ENCODE results near the gene LGALS4.

DNA sequence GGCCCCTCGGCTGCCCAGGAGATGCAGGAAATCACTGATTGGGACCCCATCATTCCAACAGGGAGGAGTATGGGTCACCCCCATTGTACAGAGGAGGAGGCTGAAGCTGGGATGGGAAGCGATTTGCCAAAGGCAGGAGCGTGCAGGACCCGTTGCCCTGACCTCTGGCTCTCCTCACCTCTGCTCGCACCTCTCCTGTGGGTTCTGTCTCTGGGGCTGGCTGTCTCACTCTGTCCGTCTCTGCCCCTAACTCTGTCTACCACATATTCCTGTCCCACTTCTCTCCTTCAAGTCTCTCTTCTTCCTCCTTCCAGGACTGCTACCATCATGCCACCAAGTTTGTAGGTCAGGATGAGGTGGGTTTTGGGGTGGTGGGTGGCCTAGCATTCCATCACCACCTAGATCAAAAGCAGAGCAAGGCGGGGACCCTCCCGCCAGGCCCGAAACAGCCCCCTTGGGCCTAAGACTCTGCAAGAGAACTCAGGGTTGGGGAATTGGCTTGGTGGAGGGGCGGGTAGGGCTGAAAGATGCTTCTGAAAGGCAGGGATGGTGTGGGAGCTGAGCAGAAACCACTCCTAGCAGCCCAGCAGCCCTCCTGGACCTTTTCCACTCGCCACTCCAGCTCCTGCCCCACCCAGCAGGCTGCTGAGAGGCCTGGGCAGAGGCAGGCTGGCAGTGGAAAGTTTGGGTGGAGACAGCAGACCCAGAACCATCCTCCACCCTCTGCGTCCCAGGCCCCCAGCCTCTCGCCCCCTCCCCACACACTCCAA lies 38.4 kb downstream of the LGALS4 start:
- TF ChIP-seq, protein P1, sequence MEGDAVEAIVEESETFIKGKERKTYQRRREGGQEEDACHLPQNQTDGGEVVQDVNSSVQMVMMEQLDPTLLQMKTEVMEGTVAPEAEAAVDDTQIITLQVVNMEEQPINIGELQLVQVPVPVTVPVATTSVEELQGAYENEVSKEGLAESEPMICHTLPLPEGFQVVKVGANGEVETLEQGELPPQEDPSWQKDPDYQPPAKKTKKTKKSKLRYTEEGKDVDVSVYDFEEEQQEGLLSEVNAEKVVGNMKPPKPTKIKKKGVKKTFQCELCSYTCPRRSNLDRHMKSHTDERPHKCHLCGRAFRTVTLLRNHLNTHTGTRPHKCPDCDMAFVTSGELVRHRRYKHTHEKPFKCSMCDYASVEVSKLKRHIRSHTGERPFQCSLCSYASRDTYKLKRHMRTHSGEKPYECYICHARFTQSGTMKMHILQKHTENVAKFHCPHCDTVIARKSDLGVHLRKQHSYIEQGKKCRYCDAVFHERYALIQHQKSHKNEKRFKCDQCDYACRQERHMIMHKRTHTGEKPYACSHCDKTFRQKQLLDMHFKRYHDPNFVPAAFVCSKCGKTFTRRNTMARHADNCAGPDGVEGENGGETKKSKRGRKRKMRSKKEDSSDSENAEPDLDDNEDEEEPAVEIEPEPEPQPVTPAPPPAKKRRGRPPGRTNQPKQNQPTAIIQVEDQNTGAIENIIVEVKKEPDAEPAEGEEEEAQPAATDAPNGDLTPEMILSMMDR (conservative IDR thresholded peaks at IDR 0.05; ENCODE audit: low read depth in 2 of 2), result no peak
- TF ChIP-seq EZH2 (IDR thresholded peaks at IDR 0.05; ENCODE audit: low read depth, unreplicated experiment), result no peak
- TF ChIP-seq POLR2AphosphoS5 (IDR thresholded peaks at IDR 0.05; ENCODE audit: low read depth), result no peak
- TF ChIP-seq, protein P2, sequence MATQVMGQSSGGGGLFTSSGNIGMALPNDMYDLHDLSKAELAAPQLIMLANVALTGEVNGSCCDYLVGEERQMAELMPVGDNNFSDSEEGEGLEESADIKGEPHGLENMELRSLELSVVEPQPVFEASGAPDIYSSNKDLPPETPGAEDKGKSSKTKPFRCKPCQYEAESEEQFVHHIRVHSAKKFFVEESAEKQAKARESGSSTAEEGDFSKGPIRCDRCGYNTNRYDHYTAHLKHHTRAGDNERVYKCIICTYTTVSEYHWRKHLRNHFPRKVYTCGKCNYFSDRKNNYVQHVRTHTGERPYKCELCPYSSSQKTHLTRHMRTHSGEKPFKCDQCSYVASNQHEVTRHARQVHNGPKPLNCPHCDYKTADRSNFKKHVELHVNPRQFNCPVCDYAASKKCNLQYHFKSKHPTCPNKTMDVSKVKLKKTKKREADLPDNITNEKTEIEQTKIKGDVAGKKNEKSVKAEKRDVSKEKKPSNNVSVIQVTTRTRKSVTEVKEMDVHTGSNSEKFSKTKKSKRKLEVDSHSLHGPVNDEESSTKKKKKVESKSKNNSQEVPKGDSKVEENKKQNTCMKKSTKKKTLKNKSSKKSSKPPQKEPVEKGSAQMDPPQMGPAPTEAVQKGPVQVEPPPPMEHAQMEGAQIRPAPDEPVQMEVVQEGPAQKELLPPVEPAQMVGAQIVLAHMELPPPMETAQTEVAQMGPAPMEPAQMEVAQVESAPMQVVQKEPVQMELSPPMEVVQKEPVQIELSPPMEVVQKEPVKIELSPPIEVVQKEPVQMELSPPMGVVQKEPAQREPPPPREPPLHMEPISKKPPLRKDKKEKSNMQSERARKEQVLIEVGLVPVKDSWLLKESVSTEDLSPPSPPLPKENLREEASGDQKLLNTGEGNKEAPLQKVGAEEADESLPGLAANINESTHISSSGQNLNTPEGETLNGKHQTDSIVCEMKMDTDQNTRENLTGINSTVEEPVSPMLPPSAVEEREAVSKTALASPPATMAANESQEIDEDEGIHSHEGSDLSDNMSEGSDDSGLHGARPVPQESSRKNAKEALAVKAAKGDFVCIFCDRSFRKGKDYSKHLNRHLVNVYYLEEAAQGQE (IDR thresholded peaks at IDR 0.05; ENCODE audit: unreplicated experiment), result no peak
- TF ChIP-seq JUNB (IDR thresholded peaks at IDR 0.05; ENCODE audit: unreplicated experiment), result no peak
- TF ChIP-seq CREB1 (CRISPR knock-in tag; IDR thresholded peaks at IDR 0.05; ENCODE audit: low read depth), result no peak
- TF ChIP-seq EZH2phosphoT487 (IDR thresholded peaks at IDR 0.05; ENCODE audit: unreplicated experiment), result no peak

Data from GM23338 (cell line).